Thyroid gland (tissue), 4 donors: ENCODE measurements around the gene SPTBN4.

Experiments
- POLR2A ChIP-seq, 2 donors: fragments of 450-650 bp; IDR thresholded peaks; one replicate each; pipeline ENCODE4 v1.6.1; 2017; ENCODE audit warnings: antibody characterized with exemption in 2 of 2, mild to moderate bottlenecking in 2 of 2, moderate library complexity in 1 of 2
- TF ChIP-seq, protein P1 (sequence below), 6 experiments: fragments of 200-600 bp in 3 of 6; fragments of 450-650 bp in 3 of 6; sonication (generic) in 3 of 6; IDR thresholded peaks; one replicate each; pipeline ENCODE4 v1.5.1; 2016 to 2019; ENCODE audit warnings: antibody characterized with exemption in 6 of 6, mild to moderate bottlenecking in 2 of 6, inconsistent platforms in 1 of 6, moderate library complexity in 1 of 6

DNA sequence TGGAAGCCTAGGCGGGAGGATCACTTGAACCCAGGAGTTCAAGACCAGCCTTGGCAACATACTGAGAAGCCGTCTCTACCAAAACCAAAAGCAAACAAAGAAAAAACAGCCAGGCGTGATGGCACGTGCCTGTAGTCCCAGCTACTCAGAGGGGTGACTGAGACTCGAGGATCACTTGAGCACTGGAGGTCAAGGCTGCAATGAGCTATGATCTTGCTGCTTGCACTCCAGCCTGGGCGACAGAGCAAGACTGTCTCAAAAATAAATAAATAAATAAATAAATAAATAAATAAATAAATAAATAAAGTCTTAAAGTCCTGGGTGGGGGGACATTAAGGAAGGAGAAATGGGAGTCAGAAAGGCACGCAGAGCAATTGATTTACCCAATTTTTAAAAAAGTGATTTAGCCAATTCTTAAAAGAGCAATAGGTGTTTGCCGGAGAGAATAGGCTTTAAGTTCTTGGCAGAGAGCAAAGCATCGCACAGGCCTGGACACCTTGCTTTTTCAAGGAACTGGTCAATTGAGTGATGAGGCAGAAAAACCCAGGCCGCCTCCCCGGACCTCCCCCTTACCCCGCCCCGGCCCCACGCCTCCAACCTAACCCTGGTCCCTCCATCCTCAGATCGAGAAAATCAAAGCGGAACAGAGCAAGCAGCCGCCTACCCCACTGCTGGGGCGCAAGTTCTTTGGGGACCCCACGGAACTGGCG is 100.4 kb downstream of the SPTBN4 start:
- TF ChIP-seq, protein P1, sequence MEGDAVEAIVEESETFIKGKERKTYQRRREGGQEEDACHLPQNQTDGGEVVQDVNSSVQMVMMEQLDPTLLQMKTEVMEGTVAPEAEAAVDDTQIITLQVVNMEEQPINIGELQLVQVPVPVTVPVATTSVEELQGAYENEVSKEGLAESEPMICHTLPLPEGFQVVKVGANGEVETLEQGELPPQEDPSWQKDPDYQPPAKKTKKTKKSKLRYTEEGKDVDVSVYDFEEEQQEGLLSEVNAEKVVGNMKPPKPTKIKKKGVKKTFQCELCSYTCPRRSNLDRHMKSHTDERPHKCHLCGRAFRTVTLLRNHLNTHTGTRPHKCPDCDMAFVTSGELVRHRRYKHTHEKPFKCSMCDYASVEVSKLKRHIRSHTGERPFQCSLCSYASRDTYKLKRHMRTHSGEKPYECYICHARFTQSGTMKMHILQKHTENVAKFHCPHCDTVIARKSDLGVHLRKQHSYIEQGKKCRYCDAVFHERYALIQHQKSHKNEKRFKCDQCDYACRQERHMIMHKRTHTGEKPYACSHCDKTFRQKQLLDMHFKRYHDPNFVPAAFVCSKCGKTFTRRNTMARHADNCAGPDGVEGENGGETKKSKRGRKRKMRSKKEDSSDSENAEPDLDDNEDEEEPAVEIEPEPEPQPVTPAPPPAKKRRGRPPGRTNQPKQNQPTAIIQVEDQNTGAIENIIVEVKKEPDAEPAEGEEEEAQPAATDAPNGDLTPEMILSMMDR (IDR thresholded peaks at IDR 0.05) = no peak
- TF ChIP-seq POLR2A (IDR thresholded peaks at IDR 0.05) = no peak
